ENCODE measurements around the gene NUDT14. TPM values are rescaled to one million over a fixed set of nuclear protein-coding genes. Genes with fewer than 3 reads are reported as not detected.

NUDT14 gene
- polyA plus RNA-seq, 1 experiment: 10.9 TPM

GRCh38 chr14:105167303-105168092, 13.6 kb downstream of the NUDT14 start:
- Histone ChIP-seq H3K27me3 (ENCODE audit: control insufficient read depth, insufficient read depth, low read length) (peaks cover 18% of the 10 kb centered on the region), H3K4me3 (ENCODE audit: low read depth, low read length) (peak overlapping the region; percentile 11; the same call in 1 of the 2 replicates), H3K36me3 (ENCODE audit: control insufficient read depth, insufficient read depth, low read length) (no peaks in the 10 kb centered on the region)
- DNase-seq (ENCODE audit: low read depth): no peak
- ChIA-PET POLR2A (no interaction called here), CTCF (no interaction called here)
- no peak for TF ChIP-seq CTCF (IDR thresholded peaks at IDR 0.05; ENCODE audit: insufficient read depth, low read depth, low read length)

- Histone ChIP-seq H3K4me3 (ENCODE audit: low read depth, low read length) (no peak overlapping the region), H3K27me3 (ENCODE audit: control insufficient read depth, insufficient read depth, low read length) (peaks cover 18% of the 10 kb centered on the region), H3K36me3 (ENCODE audit: control insufficient read depth, insufficient read depth, low read length) (no peaks in the 10 kb centered on the region)
- no peak for DNase-seq (ENCODE audit: low read depth)
- ChIA-PET CTCF (interaction anchor here (0.6 to 1.4 kb wide), 3 partner anchors 9 to 76 kb away, joined by 3 read pairs; no protein-coding TSS in a partner anchor), POLR2A (no interaction called here)
- TF ChIP-seq CTCF (IDR thresholded peaks at IDR 0.05; ENCODE audit: insufficient read depth, low read depth, low read length): no peak
These were observed 14.4 kb downstream of the NUDT14 start for GRCh38 chr14:105166571-105167302.

DNA sequence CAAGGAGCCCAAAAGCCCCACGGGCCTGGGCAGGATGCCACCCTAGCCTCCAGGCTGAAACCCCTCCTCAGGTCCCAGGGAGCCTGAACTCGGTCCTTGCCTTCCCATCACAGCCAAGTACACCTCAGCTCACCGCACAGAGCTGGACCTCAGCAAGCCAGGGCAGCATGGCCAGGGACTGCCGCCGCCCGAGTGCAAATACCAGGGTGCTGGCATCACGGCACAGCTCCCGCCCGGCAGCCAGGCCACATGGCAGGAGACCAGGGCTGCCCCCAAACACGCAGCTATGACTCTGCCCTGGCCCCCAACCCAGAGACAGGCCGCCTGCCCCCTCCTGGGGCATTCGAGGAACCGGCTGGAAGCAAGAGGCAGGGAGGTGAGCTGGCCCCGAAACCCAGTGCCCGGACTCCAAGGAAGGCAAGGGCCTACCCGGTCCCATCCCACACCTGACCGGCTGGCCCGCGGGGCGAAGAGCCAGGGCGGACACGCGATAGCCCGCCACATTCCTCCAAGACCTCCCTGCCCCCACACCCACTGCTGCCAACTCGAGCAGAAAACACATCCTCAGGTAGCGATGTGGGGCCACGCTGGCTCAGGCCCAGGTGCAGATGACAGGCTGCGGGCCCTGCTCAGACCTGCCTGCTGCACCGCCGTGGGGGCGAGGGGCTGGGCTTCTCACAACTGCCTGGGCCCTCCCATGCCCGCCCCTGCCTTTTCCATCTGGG, 15.2 kb downstream of the NUDT14 start:
- POLR2A ChIA-PET: no interaction called here

DNA sequence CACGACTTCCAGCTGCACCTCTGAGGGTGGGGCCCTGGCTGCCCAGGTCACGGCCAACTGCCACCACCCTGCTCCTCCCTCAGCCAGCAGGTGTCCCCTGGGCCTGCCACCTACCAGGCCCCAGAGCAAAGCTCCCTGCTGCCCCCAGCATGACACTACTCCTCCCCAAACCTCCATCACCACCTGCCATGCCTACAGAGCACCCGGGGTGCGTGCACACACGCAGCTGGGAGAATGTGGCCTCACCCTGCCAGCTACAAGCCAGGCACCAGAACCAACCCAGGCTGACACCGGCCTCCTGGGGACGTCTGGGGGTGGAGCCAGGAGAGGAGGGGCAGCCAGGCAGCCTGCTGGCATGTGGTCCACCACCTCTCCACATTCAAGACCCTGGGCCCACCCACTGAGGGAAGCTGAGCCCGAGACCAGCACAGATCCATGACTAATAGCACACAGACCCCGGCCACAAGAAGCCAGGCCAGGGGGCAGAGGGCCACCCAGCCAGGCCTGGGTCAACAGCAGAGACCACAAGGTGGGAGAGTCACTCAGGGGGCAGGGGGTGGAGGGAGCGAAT, 15.9 kb downstream of the NUDT14 start:
- no peak overlapping the region for H3K4me3 ChIP-seq (ENCODE audit: low read depth, low read length)
- no peaks in the 10 kb centered on the region for H3K36me3 ChIP-seq (ENCODE audit: control insufficient read depth, insufficient read depth, low read length)
- ChIA-PET POLR2A (no interaction called here), CTCF (interaction anchor here (1.2 kb wide), 2 partner anchors 74 to 94 kb away, joined by 3 read pairs; no protein-coding TSS in a partner anchor)
- DNase-seq (ENCODE audit: low read depth): no peak
- peaks cover 11% of the 10 kb centered on the region for H3K27me3 ChIP-seq (ENCODE audit: control insufficient read depth, insufficient read depth, low read length)
- TF ChIP-seq CTCF (IDR thresholded peaks at IDR 0.05; ENCODE audit: insufficient read depth, low read depth, low read length): no peak

More for the DNA sequence above, 15.2 kb downstream of the NUDT14 start:
- peaks cover 14% of the 10 kb centered on the region for H3K27me3 ChIP-seq (ENCODE audit: control insufficient read depth, insufficient read depth, low read length)
- no peaks in the 10 kb centered on the region for H3K36me3 ChIP-seq (ENCODE audit: control insufficient read depth, insufficient read depth, low read length)
- TF ChIP-seq CTCF (IDR thresholded peaks at IDR 0.05; ENCODE audit: insufficient read depth, low read depth, low read length): no peak
- CTCF ChIA-PET: interaction anchor here (0.6 to 1.4 kb wide), 4 partner anchors 10 to 94 kb away, joined by 3 read pairs; no protein-coding TSS in a partner anchor
- H3K4me3 ChIP-seq (ENCODE audit: low read depth, low read length): no peak overlapping the region
- DNase-seq (ENCODE audit: low read depth): no peak

Data from BJ (cell line).